CD4-positive, alpha-beta T cell treated with Interleukin-15 for 4 hours (primary cell): ENCODE results near the gene ERC1.

ENCODE experiments used
- DNase-seq: peaks from one replicate; pipeline ENCODE4 v3.0.0-alpha.2; 2020; ENCODE audit warnings: low spot score

Gene ERC1

DNA sequence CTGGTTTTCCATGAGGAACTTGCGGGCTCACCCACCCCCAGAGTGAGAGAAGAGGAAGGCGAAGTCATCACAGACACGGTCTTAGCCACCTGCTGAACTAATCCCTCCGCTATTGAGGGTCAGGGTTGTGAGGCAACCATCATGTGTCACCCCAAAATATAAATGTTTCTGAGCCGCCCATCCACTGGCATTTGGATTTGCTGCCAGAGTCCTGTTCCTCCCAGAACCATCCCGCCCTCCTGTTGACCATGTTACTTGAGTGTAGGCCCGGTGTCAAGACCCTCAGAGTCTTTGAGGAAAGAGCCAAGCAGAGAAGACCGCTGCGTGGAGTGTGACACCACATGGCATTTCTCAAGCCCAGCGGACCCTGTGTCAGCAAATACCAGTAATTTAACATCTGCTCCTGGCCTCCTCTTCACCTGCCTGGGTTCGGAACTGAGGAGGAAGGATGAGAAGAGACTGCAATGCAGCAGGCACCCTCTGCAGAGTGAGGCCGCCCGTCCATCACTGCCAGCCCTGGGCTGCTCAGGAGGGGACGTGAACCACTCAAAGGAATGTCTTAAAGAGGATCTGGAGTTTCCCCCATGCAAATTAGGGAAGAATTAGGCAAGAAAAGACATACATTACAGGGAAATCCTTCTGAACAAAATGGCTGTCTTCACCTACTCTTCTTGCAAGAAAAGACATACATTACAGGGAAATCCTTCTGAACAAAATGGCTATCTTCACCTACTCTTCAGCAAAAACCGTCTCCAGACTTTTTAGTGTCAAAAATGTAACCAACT lies 502.9 kb downstream of the ERC1 start:
- no peak for DNase-seq

DNA sequence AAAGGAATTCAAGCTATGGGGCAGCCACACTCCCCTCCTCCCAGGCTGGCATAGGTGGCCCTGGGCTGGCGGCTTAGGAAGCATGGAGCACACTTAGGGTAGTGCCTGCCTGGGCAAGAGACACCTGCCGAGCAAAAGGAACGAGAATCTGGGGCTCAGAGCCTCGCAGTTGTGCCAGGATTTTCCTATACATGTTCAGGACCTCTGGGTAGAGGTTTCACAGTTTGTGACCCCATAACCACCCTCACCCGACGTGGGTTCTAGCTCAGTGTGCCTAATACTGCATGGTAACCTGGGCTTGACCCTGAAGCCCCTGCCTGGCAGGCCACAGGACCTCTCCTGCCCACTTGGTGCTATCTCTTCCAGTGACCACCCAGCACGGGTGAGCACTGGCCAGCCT lies 503.8 kb downstream of the ERC1 start:
- no peak for DNase-seq

DNA sequence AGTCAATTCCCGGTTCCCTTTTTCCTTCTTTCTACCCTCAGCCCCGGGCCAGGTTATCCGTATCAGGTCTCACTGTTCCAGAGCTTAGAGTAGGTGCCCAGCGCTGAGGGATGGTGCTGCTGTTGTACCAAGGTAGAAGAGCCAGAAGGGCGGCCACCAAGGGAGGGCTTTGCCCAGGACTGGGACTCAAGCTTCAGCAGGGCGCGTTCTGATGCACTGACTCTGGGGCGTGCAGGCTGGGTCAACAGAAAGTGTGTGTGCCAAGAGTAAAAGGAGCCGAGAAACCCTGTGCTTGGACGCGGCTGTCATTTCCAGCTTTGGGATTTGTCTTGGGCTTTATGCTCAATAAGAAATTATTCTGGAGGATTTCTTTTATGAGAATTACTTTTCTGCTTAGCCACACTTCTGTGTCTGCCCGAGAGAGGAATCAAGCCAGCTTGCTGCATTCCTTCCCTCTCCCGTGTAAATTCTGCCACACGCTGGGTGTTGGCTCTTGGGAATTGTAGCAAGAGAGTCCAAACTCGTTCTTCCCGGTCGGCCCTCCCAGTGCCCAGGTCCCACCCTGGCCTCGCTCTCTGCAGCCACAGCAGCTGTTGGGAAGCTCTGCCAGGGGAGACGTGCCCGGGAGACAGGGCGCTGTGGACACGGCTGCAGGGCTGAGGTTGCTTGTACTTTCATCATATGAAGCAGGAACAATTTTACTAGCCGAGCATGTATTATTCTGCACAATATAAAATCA lies 505.3 kb downstream of the ERC1 start:
- no peak for DNase-seq

- no peak for DNase-seq
Observed at GRCh38 chr12:1497161-1497560, 506.1 kb downstream of the ERC1 start.

DNA sequence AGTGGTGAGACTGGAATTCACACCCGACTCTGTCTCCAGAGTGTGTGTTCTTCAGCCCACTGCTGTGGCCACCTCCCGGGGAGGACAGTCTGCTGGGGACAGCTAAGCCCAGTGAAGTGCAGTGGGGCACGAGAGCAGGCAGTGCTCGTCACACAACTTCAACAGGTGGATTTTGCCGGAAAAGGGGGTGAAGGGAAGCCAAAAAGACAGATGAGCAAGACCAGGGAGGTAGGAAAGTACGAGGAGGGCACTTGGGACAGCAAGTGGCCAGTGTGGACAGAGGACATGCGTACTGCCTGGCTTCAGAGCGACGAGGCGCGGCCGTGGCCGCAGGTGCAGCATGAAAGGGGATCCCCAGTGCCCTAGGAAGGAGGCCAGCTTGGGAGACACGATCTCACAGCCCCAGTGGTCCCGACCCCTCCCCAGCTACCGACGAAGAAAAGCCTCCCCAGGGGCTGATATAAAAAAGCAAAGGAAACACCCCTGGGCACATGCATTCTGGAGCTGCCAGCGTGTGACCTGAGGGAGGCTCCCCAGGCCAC lies 507.2 kb downstream of the ERC1 start:
- no peak for DNase-seq

DNA sequence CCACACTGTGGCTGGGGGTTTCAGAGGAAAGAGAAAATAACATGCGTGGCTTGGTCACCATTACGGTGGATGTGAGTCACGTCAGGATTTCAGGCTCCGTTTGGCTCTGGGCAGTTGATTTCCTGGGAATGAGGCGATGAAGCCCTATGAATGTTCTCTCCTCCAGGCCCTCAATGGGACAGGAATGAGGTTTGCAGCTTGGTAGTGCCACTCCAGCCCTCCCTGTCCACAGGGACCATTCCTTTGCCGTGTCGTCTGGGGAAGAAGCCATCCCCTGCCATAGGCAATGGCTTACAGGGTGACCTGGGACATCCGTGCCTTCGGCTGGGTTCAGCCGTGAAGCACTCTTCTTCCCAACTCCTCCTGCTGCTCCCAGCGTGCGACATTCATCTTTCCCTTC lies 508.3 kb downstream of the ERC1 start:
- no peak for DNase-seq

DNA sequence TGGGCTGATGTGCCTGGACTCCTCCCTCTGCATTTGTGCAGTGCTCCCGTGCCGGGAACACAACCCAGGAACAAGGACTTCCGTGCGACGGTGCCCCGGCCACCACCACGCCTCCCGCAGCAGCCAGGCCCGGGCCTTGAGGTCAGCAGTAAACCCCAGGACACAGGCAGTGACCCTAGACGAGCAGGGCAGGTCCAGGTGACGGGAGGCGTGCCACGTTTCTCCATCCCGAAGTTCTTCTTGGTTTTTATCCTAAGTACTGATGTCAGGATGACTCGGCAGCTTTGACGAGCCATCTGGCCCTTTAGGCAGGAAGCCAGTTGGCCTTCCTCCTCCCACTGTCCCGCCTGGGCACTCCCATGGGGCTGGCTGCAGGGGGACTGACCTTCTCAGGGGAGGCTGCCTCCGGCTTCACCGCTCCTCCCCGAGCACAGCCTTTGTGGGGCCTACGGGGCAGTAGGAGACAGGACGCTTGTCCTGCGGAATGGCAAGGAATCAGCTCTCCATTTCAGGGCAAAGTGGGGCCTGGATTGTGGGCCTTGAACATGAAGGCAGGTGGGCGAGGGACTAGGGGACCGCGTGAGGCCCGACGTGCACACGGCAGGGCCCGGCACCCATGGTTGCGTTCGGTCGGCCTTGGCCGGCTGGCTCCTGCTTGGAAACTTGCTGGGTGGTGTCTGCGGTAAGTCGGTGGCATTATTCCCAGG lies 509.2 kb downstream of the ERC1 start:
- DNase-seq: no peak

GRCh38 chr12:1501001-1501400 lies 510.0 kb downstream of the ERC1 start:
- no peak for DNase-seq

DNA sequence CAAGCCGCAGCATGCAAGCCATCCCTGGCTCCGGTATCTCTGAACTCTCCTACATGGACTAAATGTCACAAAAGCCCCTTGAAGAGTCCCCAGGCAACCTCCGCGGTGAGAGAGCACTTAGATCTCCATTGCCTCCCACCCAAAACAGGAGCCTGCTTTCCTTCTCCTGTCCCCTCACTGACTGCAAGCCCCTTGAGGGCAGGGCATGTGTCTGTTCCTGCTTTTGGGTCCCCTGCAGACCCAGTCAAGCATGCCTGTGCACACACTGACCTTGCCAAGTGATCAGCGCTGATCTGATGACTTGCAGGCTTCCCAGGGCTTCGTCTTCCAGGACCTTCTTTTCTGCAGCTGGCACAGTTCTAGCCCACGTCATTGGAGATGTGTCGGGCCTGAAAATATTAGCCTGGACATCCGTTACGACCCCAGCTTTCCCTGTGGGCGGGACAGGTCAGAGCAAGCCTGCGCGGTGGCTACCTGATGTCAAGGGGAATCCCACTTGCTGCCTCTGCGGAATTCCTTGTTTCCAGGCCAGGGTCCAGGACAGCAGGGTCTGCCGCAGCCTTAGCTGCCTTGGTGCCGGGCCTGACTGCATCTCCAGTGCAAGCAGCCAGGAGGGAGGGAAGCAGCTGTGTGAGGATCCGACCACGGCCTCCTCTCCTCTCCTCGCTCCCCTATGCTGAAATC lies 510.8 kb downstream of the ERC1 start:
- DNase-seq: no peak

GRCh38 chr12:1502379-1502720 lies 511.3 kb downstream of the ERC1 start:
- no peak for DNase-seq

DNA sequence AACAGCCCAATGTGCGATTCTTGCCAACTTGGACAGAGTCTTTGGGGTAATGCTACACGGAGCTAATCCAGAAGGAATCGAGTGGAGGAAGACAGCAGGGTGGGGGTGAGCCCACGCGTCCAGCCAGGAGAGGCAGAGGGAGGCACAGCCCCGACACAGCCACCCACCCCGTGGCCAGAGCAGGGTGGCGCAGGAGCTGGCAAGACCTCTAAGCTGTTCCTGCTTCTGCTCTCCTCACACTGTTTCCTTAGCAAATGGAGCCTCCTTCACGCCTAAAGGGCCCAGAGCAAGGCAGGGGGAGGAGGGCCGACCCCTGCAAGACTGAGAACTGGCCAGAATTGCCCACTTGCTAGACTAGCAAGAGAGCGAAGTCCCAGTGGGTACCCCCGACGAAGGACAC lies 511.8 kb downstream of the ERC1 start:
- no peak for DNase-seq

GRCh38 chr12:1503281-1503711 lies 512.3 kb downstream of the ERC1 start:
- no peak for DNase-seq

- no peak for DNase-seq
Observed at GRCh38 chr12:1504304-1504894, 513.4 kb downstream of the ERC1 start.

GRCh38 chr12:1504895-1505311 lies 513.9 kb downstream of the ERC1 start:
- DNase-seq: no peak

DNA sequence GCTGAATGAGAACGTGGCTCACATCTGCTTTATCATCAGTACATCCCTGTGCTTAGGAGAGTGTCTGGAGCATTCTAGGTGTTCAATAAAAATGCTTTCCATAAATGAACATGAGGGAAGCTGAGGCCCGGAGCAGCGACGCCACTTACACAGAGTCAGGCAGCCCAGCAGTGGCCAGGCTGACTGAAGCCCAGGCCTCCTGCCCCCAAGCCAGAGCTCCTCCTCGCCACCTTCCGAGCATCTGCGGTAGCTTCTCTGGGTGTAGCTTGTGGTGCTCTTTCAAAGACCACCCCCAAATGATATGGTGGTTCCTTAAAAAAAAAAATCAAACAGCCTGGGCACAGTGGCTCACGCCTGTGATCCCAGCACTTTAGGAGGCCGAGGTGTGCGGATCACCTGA lies 514.6 kb downstream of the ERC1 start:
- DNase-seq: no peak

DNA sequence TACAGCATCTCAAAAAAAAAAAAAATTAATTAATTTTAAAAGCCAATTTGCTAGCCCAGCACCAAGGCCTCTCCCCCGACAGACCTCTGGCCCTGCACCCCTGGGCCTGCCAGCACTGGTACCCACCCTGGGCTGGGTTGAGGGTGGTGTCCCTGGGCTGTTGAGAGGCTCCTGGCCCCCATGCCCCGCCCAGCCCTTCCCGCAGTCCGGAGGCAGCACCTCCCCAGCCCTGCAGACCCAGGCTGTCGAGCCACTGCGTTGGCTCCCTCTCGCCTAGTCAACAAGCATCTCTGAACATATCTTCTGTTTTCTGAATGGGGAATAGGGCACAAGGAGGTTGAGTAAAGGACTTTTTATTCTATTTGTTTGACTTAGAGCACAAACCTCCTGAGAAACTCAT lies 516.3 kb downstream of the ERC1 start:
- DNase-seq: no peak

DNA sequence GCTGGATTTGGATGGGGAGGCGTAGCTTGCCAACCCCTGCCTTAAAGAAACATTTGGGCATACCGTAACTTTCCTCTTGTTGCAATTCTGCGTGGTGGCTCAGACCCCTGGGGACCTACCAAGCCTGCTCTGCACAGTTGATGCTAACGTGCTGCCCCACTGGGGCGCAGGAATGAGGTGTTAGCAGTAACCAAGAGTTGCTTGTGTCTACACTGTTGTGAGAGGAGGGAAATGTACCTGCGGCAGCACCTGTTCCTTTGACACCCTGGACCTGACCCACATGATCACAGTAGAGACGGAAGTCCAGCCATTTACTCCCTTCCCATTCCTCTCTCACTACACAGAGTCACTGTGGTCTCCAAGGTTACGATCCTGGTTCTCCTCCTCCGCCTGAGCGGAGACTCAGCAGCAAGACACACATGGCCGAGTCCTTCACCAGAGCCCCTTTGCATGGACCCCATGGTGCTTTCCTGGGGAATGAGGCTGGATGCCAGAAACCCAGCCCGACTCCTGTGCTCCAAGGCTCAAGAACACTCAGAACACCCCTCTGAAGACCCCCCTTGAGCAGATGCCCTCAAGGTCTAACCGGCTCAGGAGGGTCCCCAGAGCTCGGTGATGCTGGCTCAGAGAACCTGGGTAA lies 518.5 kb downstream of the ERC1 start:
- DNase-seq: no peak

DNA sequence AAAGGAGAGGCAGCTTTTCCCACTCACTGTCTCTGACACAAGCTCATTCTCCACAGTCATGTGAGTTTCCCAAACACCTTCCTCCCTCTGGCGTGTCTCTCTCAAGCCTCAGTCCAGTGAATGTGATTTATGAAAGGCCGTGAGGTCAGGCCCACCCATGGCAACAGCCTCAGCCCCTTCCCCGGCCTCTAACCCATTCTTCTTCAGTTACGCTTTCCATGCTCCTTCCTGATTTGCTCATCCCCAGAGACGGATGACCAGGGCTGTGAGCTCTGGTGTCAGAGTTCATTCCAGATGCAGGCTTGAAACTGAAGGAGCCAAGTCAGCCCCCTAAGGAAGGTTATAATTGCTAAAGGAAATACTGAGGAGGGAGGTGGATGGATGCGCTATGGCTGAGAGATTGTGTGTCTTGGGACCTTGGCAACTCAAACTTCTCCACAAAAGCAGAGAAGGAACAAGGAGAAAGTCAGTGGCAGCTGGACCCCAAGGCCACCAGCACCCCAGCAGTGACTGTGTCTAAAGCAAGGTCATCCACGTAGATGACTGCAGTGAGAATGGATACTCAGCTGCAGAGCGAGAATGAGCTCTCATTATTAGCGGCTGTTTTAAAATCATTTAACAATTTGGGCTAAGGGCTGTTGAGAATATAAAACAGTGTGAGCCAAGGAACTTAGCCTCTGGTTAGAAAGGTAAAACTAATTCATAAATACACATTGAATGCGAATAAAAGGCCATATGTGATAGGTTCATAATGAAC lies 519.2 kb downstream of the ERC1 start:
- no peak for DNase-seq

GRCh38 chr12:1515010-1515409 lies 524.0 kb downstream of the ERC1 start:
- no peak for DNase-seq

DNA sequence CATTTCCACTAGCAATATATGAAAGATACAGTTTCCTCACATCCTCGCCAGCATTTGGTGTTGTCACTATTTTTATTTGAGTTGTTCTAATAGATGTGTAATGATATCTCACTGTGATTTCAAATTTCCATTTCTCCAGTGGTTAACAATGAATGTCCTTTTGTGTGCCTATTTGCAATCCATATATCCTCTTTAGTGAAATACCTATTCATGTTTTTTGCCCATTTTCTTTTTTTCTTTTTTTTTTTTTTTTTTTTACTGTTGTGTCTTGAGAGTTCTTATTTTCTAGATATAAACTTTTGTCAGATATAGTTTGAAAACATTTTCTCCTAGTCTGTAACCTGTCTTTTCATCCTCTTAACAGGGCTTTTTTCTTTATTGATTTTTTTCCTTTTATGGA lies 524.4 kb downstream of the ERC1 start:
- DNase-seq: no peak

- DNase-seq: no peak
Observed at GRCh38 chr12:1517007-1517406, 526.0 kb downstream of the ERC1 start.
